Measurements from ENCODE around the gene PNPLA1.

Gene PNPLA1

GRCh38 chr6:36315921-36316320 is 46.1 kb downstream of the PNPLA1 start:
- no peak for DNase-seq (ENCODE audit: low read depth)

- DNase-seq (ENCODE audit: low read depth) = no peak
Observed at GRCh38 chr6:36317623-36318022, 47.8 kb downstream of the PNPLA1 start.

GRCh38 chr6:36318690-36319435 is 49.0 kb downstream of the PNPLA1 start:
- no peak for DNase-seq (ENCODE audit: low read depth)

- DNase-seq (ENCODE audit: low read depth) = no peak
Observed at GRCh38 chr6:36319436-36319762, 49.5 kb downstream of the PNPLA1 start.

GRCh38 chr6:36319821-36320220 is 50.0 kb downstream of the PNPLA1 start:
- no peak for DNase-seq (ENCODE audit: low read depth)

- DNase-seq (ENCODE audit: low read depth) = no peak
Observed at GRCh38 chr6:36320475-36320874, 50.6 kb downstream of the PNPLA1 start.

GRCh38 chr6:36322591-36322990 is 52.7 kb downstream of the PNPLA1 start:
- no peak for DNase-seq (ENCODE audit: low read depth)

GRCh38 chr6:36323062-36323461 is 53.2 kb downstream of the PNPLA1 start:
- DNase-seq (ENCODE audit: low read depth) = no peak

- DNase-seq (ENCODE audit: low read depth) = no peak
Observed at GRCh38 chr6:36324191-36324590, 54.3 kb downstream of the PNPLA1 start.

- no peak for DNase-seq (ENCODE audit: low read depth)
Observed at GRCh38 chr6:36324715-36325114, 54.9 kb downstream of the PNPLA1 start.

- no peak for DNase-seq (ENCODE audit: low read depth)
Observed at GRCh38 chr6:36326356-36326995, 56.6 kb downstream of the PNPLA1 start.

GRCh38 chr6:36327226-36327918 is 57.5 kb downstream of the PNPLA1 start:
- no peak for DNase-seq (ENCODE audit: low read depth)

GRCh38 chr6:36327919-36328236 is 58.0 kb downstream of the PNPLA1 start:
- no peak for DNase-seq (ENCODE audit: low read depth)

GRCh38 chr6:36328600-36328999 is 58.7 kb downstream of the PNPLA1 start:
- no peak for DNase-seq (ENCODE audit: low read depth)

GRCh38 chr6:36329798-36330291 is 60.0 kb downstream of the PNPLA1 start:
- no peak for DNase-seq (ENCODE audit: low read depth)

GRCh38 chr6:36330366-36330765 is 60.5 kb downstream of the PNPLA1 start:
- no peak for DNase-seq (ENCODE audit: low read depth)

GRCh38 chr6:36331381-36331780 is 61.5 kb downstream of the PNPLA1 start:
- DNase-seq (ENCODE audit: low read depth) = no peak

- DNase-seq (ENCODE audit: low read depth) = no peak
Observed at GRCh38 chr6:36333171-36333895, 63.5 kb downstream of the PNPLA1 start.

GRCh38 chr6:36333931-36334725 is 64.3 kb downstream of the PNPLA1 start:
- DNase-seq (ENCODE audit: low read depth) = no peak

- DNase-seq (ENCODE audit: low read depth) = no peak
Observed at GRCh38 chr6:36334832-36335459, 65.1 kb downstream of the PNPLA1 start.

GRCh38 chr6:36335465-36336207 is 65.8 kb downstream of the PNPLA1 start:
- no peak for DNase-seq (ENCODE audit: low read depth)
